Endothelial cell of umbilical vein (primary cell): Measurements from ENCODE around the gene CCDC30. TPM values are rescaled to one million over a fixed set of nuclear protein-coding genes. Genes with fewer than 3 reads are reported as not detected.

Experiments
- BruUV-seq: library from RNA; stranded (reverse); fragments of 400-500 nt; replicated peaks from 2 replicates; lab custom pipeline; 2021; lab: Mats Ljungman, UMichigan
- CTCF ChIA-PET: fragments of 300-600, 350-600 bp; sonication (Branson Sonifier 250); formaldehyde crosslinking; loops from one replicate; lab custom pipeline; 2021; ENCODE audit warnings: antibody characterized with exemption, inconsistent platforms; lab: Charles Lee
- POLR2A ChIA-PET: fragments of 300-600, 350-600 bp; sonication (Branson Sonifier 250); formaldehyde crosslinking; loops from one replicate; lab custom pipeline; 2021; ENCODE audit warnings: antibody characterized with exemption, inconsistent platforms; lab: Charles Lee
- DNase-seq: peaks from one replicate; pipeline ENCODE4 v3.0.0-alpha.2; 2011; ENCODE audit warnings: low read depth, low spot score
- FAIRE-seq: peaks from 2 replicates; lab custom pipeline; 2011; peaks lifted over from hg19 to GRCh38; lab: Jason Lieb, UNC
- H2AFZ ChIP-seq: 2 replicates; pipeline ENCODE4 v1.6.0; 2012; ENCODE audit warnings: low read depth, low read length, control low read depth, inconsistent platforms
- H3K27ac ChIP-seq: 2 replicates; pipeline ENCODE4 v1.5.1; 2011; ENCODE audit warnings: low read depth, mild to moderate bottlenecking, control low read depth, low read length, moderate library complexity; ENCODE audit not compliant: insufficient read depth
- H3K27me3 ChIP-seq, 2 experiments: 2 replicates each; pipeline versions ENCODE4 v1.6.0 to v1.6.1; 2011; ENCODE audit warnings: low read length in 2 of 2, mixed read lengths in 1 of 2; ENCODE audit not compliant: control insufficient read depth in 2 of 2, insufficient read depth in 2 of 2
- H3K36me3 ChIP-seq, 2 experiments: 2 replicates in 1 of 2; 3 replicates in 1 of 2; pipeline ENCODE4 v1.5.1; 2011; ENCODE audit warnings: low read length in 2 of 2, mild to moderate bottlenecking in 1 of 2, moderate library complexity in 1 of 2; ENCODE audit not compliant: control insufficient read depth in 2 of 2, insufficient read depth in 2 of 2; ENCODE audit errors: extremely low read depth in 1 of 2
- H3K4me1 ChIP-seq: 3 replicates; pipeline ENCODE4 v1.5.1; 2011; ENCODE audit warnings: mild to moderate bottlenecking, low read length; ENCODE audit not compliant: control insufficient read depth, insufficient read depth; ENCODE audit errors: extremely low read depth
- H3K4me2 ChIP-seq: 2 replicates; pipeline ENCODE4 v1.6.1; 2011; ENCODE audit warnings: low read length, control low read depth, mixed read lengths; ENCODE audit not compliant: insufficient read depth
- H3K4me3 ChIP-seq, 3 experiments: fragments of 200-600 bp in 1 of 3; sonication (generic), shearing (Covaris generic) in 1 of 3; replicated peaks in 1 of 3; 2 replicates each; pipeline ENCODE4 v1.5.1; 2011 to 2016; ENCODE audit warnings: control low read depth in 3 of 3, low read length in 3 of 3, mild to moderate bottlenecking in 2 of 3, inconsistent platforms in 1 of 3, low read depth in 1 of 3, moderate library complexity in 1 of 3; ENCODE audit not compliant: insufficient read depth in 1 of 3
- H3K79me2 ChIP-seq: 2 replicates; pipeline ENCODE4 v1.6.0; 2012; ENCODE audit warnings: low read length, inconsistent platforms; ENCODE audit not compliant: control insufficient read depth, insufficient read depth
- H3K9ac ChIP-seq: replicated peaks from 2 replicates; pipeline ENCODE3; 2011; ENCODE audit warnings: low read length, control low read depth; ENCODE audit not compliant: insufficient read depth; ENCODE audit errors: extremely low read depth
- H3K9me1 ChIP-seq: replicated peaks from 3 replicates; pipeline ENCODE4 v1.6.0; 2011; ENCODE audit warnings: mild to moderate bottlenecking, low read length; ENCODE audit not compliant: control insufficient read depth, insufficient read depth; ENCODE audit errors: extremely low read depth
- H3K9me3 ChIP-seq: replicated peaks from 2 replicates; pipeline ENCODE4 v1.5.1; 2012; ENCODE audit warnings: low read length, inconsistent platforms; ENCODE audit not compliant: control insufficient read depth, insufficient read depth
- H4K20me1 ChIP-seq: replicated peaks from 2 replicates; pipeline ENCODE3; 2011; ENCODE audit warnings: mild to moderate bottlenecking, low read length; ENCODE audit not compliant: control insufficient read depth, insufficient read depth; ENCODE audit errors: extremely low read depth
- EZH2 ChIP-seq: IDR thresholded peaks from 2 replicates; pipeline ENCODE4 v1.6.1; 2012; ENCODE audit warnings: borderline replicate concordance, low read depth, mild to moderate bottlenecking, moderate library complexity, low read length, inconsistent platforms; ENCODE audit not compliant: severe bottlenecking
- FOS ChIP-seq: IDR thresholded peaks from 2 replicates; pipeline ENCODE4 v1.6.1; 2011; ENCODE audit warnings: mild to moderate bottlenecking, low read length, moderate library complexity, borderline replicate concordance; ENCODE audit not compliant: insufficient read depth
- GATA2 ChIP-seq: IDR thresholded peaks from 2 replicates; pipeline ENCODE4 v1.7.0; 2011; ENCODE audit warnings: low read depth, mild to moderate bottlenecking, moderate library complexity, mixed read lengths, low read length; ENCODE audit not compliant: insufficient read length, insufficient read depth
- JUN ChIP-seq: IDR thresholded peaks from 2 replicates; pipeline ENCODE4 v1.6.1; 2011; ENCODE audit warnings: borderline replicate concordance, low read depth; ENCODE audit not compliant: insufficient read length, insufficient read depth
- MYC ChIP-seq: IDR thresholded peaks from one replicate; pipeline ENCODE4 v1.6.1; 2011; ENCODE audit warnings: mild to moderate bottlenecking, low read depth, low read length
- POLR2A ChIP-seq: IDR thresholded peaks from 2 replicates; pipeline ENCODE4 v1.6.1; 2012; ENCODE audit warnings: low read depth, mild to moderate bottlenecking, control low read depth, low read length
- POLR2AphosphoS5 ChIP-seq: IDR thresholded peaks from 2 replicates; pipeline ENCODE4 v1.6.1; 2012; ENCODE audit warnings: low read depth, mild to moderate bottlenecking, control low read depth, low read length, moderate library complexity; ENCODE audit not compliant: insufficient read depth
- dilution Hi-C: fragments of 300-500 bp; cut with MboI; formaldehyde crosslinking; loops from one replicate; pipeline ENCODE4 v1.15.0; 2019; ENCODE audit warnings: low sequenced_read_pairs; ENCODE audit not compliant: extremely low pct_ligation_motif_present
- intact Hi-C: fragments of 100-400 bp; cut with micrococcal nuclease; formaldehyde crosslinking; loops from one replicate; pipeline ENCODE4 v1.10.0; 2022
- polyA plus RNA-seq, 4 experiments: library from polyadenylated mRNA; depleted of rRNA in 3 of 4; stranded (reverse) in 3 of 4; unstranded in 1 of 4; fragments of >200 nt; gene quantifications; 2 replicates each; pipeline versions ENCODE4 v1.2.1 to v1.2.3, GENCODE V29; 2011 to 2012; ENCODE audit warnings: missing spikeins in 1 of 4
- total RNA-seq: library from RNA; stranded (reverse); gene quantifications from 2 replicates; pipeline ENCODE4 v1.2.3, GENCODE V29; 2021
- TF ChIP-seq, protein P1 (sequence below), 2 donors: IDR thresholded peaks; 1 replicate in 1 of 2; 2 replicates in 1 of 2; pipeline ENCODE4 v1.5.1; 2011; ENCODE audit warnings: low read length in 2 of 2, mild to moderate bottlenecking in 2 of 2, moderate library complexity in 2 of 2, control low read depth in 1 of 2, inconsistent platforms in 1 of 2, low read depth in 1 of 2; ENCODE audit not compliant: insufficient read depth in 1 of 2; ENCODE audit errors: extremely low read depth in 1 of 2
- TF ChIP-seq, protein P2 (sequence below): IDR thresholded peaks from 2 replicates; pipeline ENCODE4 v1.6.1; 2011; ENCODE audit not compliant: insufficient read depth, insufficient read length

Gene CCDC30
- total and polyA plus RNA-seq, 2 donors (not counting 3 experiments of a cell fraction or from before 2014, with no cell fraction given), result 0.19 to 2.9 TPM

DNA sequence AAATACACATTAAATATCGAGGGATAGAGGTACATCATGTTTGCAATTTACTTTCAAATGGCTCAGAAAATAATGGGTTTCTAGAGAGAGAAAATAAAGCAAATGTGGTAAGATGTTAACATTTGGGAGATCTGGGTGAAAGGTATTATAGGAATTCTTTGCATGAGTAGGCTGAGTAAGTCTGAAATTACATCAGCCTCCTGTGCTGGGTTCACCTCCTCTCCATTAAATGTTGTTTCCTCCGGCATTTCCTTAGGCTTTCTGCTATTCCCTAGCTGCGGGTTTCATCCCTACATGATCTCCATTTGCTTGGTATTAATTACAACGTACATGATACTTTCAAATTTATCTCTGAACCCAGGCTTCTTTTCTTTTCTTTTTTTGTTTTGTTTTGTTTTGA is 38.9 kb upstream of the CCDC30 start:
- Histone ChIP-seq H4K20me1 (no peaks in the 10 kb centered on the region), H3K9ac (no peak overlapping the region), H3K4me1 (peaks cover 15% of the 10 kb centered on the region), H3K4me3 (no peak overlapping the region), H2AFZ (no peak overlapping the region), H3K36me3 (no peaks in the 10 kb centered on the region), H3K27me3 (peaks cover 5 to 6% of the 10 kb centered on the region in 2 experiments), H3K79me2 (no peaks in the 10 kb centered on the region), H3K4me2 (no peak overlapping the region), H3K9me3 (no peaks in the 10 kb centered on the region), H3K9me1 (no peaks in the 10 kb centered on the region), H3K27ac (no peak overlapping the region)
- dilution Hi-C loops (no loop called here), intact Hi-C loops (no loop called here)
- CTCF ChIA-PET, result interaction anchor here (0.6 kb wide), 1 partner anchor 221 kb away, joined by 3 read pairs; no protein-coding TSS in a partner anchor
- FAIRE-seq, result no peak
- no peak for DNase-seq
- no TSS peak for BruUV-seq
- POLR2A ChIA-PET, result no interaction called here
- TF ChIP-seq EZH2 (no peak), POLR2AphosphoS5 (no peak), POLR2A (no peak), MYC (no peak), FOS (no peak), GATA2 (no peak), JUN (no peak)
- TF ChIP-seq, protein P1, sequence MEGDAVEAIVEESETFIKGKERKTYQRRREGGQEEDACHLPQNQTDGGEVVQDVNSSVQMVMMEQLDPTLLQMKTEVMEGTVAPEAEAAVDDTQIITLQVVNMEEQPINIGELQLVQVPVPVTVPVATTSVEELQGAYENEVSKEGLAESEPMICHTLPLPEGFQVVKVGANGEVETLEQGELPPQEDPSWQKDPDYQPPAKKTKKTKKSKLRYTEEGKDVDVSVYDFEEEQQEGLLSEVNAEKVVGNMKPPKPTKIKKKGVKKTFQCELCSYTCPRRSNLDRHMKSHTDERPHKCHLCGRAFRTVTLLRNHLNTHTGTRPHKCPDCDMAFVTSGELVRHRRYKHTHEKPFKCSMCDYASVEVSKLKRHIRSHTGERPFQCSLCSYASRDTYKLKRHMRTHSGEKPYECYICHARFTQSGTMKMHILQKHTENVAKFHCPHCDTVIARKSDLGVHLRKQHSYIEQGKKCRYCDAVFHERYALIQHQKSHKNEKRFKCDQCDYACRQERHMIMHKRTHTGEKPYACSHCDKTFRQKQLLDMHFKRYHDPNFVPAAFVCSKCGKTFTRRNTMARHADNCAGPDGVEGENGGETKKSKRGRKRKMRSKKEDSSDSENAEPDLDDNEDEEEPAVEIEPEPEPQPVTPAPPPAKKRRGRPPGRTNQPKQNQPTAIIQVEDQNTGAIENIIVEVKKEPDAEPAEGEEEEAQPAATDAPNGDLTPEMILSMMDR (IDR thresholded peaks at IDR 0.05; ENCODE audit: extremely low read depth in 1 of 2, insufficient read depth in 1 of 2, low read depth in 1 of 2, low read length in 2 of 2), result no peak
- TF ChIP-seq, protein P2, sequence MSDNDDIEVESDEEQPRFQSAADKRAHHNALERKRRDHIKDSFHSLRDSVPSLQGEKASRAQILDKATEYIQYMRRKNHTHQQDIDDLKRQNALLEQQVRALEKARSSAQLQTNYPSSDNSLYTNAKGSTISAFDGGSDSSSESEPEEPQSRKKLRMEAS, result no peak
